Colonic mucosa (tissue), 4 donors: ENCODE results near the gene AP3B1. TPM values are rescaled to one million over a fixed set of nuclear protein-coding genes. Genes with fewer than 3 reads are reported as not detected.

ENCODE experiments used
- DNase-seq: peaks from one replicate; pipeline ENCODE4 v3.0.0-alpha.2; 2020
- H3K27ac ChIP-seq: fragments of 200-600 bp; one replicate; pipeline ENCODE4 v1.8.0; 2021
- H3K27me3 ChIP-seq: fragments of 200-600 bp; one replicate; pipeline ENCODE4 v1.8.0; 2021
- H3K36me3 ChIP-seq: fragments of 200-600 bp; one replicate; pipeline ENCODE4 v1.8.0; 2021
- H3K4me1 ChIP-seq: fragments of 200-600 bp; one replicate; pipeline ENCODE4 v1.8.0; 2021; ENCODE audit warnings: mild to moderate bottlenecking
- H3K4me3 ChIP-seq: fragments of 200-600 bp; one replicate; pipeline ENCODE4 v1.8.0; 2021
- H3K9ac ChIP-seq, 2 donors: one replicate each; pipeline ENCODE4 v1.7.0; 2013; ENCODE audit warnings: control low read depth in 2 of 2, low read depth in 2 of 2, low read length in 2 of 2
- H3K9me3 ChIP-seq: fragments of 200-600 bp; one replicate; pipeline ENCODE4 v1.8.0; 2021
- intact Hi-C: fragments of 100-400 bp; cut with DNase I; formaldehyde crosslinking; loops from one replicate; pipeline ENCODE4 v1.14.1; 2022
- total RNA-seq, 2 donors: library from RNA; stranded (reverse); fragmentation: NEBNext Ultra II Directional in 1 of 2; extraction: Animal tissue kit (Norgen Biotek cat#: 25700) in 1 of 2; gene quantifications; one replicate each; pipeline ENCODE4 v1.2.1, GENCODE V29; 2021
- TF ChIP-seq, protein P1 (sequence below): fragments of 200-600 bp; IDR thresholded peaks from one replicate; pipeline ENCODE4 v1.8.0; 2022; ENCODE audit warnings: antibody characterized with exemption, mild to moderate bottlenecking
- donor health status: healthy.
- donor health status: DM: no; HTN: no; CAD: no.
- donor health status: DM: no; HTN: no; CAD: no.

The AP3B1 gene
- total RNA-seq, 2 donors from 2014 or later, result 53.3 to 62.6 TPM

DNA sequence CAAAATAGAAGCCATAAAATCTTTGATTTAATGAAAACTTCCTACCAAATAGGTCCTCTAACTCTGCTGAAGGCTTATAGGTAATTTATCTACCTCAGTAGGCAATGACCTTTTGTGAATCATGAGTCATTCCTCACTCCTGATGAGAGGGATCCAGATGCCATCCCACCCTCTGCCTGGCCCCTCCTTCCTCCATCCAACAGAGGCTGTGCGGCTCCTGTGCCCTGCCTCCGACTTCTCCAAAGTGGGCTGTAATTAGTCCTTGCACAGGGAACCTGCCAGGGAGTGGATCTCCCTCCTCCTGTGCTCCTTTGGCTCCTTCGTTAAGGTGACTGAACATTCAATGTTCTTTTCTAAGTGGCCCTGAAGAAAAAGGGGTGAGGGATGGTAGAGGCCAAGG lies 304.5 kb downstream of the AP3B1 start:
- TF ChIP-seq, protein P1, sequence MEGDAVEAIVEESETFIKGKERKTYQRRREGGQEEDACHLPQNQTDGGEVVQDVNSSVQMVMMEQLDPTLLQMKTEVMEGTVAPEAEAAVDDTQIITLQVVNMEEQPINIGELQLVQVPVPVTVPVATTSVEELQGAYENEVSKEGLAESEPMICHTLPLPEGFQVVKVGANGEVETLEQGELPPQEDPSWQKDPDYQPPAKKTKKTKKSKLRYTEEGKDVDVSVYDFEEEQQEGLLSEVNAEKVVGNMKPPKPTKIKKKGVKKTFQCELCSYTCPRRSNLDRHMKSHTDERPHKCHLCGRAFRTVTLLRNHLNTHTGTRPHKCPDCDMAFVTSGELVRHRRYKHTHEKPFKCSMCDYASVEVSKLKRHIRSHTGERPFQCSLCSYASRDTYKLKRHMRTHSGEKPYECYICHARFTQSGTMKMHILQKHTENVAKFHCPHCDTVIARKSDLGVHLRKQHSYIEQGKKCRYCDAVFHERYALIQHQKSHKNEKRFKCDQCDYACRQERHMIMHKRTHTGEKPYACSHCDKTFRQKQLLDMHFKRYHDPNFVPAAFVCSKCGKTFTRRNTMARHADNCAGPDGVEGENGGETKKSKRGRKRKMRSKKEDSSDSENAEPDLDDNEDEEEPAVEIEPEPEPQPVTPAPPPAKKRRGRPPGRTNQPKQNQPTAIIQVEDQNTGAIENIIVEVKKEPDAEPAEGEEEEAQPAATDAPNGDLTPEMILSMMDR, result no peak
- intact Hi-C loops, result no loop called here
- no peak for DNase-seq
- H3K27me3 ChIP-seq, result no peaks in the 10 kb centered on the region
- H3K9ac ChIP-seq, result no peak overlapping the region
- no peak overlapping the region for H3K27ac ChIP-seq
- no peaks in the 10 kb centered on the region for H3K4me1 ChIP-seq
- no peaks in the 10 kb centered on the region for H3K36me3 ChIP-seq
- no peak overlapping the region for H3K4me3 ChIP-seq
- no peaks in the 10 kb centered on the region for H3K9me3 ChIP-seq

DNA sequence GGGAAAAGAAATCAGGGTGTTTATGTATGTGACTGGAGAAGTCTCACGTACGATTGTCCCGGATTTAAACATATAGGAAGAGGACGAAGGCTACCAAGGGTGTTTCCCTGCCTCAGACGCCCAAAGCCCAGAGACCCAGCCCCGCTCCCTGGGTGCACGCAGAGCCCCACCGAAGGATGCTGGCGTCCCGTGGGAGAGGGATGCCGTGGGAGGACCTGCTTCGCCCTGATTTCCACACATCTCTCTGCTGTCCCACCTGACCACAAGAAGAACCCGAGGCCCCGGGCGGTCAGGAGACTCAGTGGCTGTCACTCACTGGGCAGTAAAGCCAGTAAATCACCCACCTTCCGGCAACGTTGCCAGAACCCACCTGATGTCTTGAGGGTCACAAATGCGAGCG lies 306.5 kb downstream of the AP3B1 start:
- Histone ChIP-seq H3K27me3 (no peaks in the 10 kb centered on the region), H3K9me3 (no peaks in the 10 kb centered on the region), H3K4me3 (no peak overlapping the region), H3K9ac (no peak overlapping the region), H3K27ac (no peak overlapping the region), H3K4me1 (no peaks in the 10 kb centered on the region), H3K36me3 (no peaks in the 10 kb centered on the region)
- intact Hi-C loops, result no loop called here
- no peak for DNase-seq
- TF ChIP-seq, protein P1, result no peak

DNA sequence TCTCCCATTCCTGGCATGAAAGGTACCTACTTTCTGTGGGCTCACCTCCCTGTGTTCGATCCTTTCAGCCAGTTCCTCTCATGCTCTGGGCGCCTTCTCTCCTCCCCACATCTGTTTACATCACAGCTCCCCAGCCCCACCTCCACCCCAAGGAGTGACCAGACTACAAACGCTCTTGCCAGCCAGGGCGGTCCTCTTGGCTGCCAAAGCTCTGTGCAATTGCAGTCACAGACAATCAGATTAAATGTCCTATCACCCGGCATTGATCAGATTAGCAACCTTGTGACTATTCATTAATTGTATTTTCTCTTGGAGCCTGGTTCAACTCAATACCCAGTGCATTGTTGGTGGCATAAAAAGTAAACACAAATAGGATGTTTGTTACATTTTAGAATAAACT lies 307.2 kb downstream of the AP3B1 start:
- H3K4me3 ChIP-seq, result no peak overlapping the region
- H3K36me3 ChIP-seq, result no peaks in the 10 kb centered on the region
- H3K27me3 ChIP-seq, result no peaks in the 10 kb centered on the region
- DNase-seq, result no peak
- H3K9ac ChIP-seq, result no peak overlapping the region
- intact Hi-C loops, result no loop called here
- H3K4me1 ChIP-seq, result no peaks in the 10 kb centered on the region
- H3K27ac ChIP-seq, result no peak overlapping the region
- TF ChIP-seq, protein P1, result no peak
- H3K9me3 ChIP-seq, result no peaks in the 10 kb centered on the region

GRCh38 chr5:77986261-77986660 lies 308.2 kb downstream of the AP3B1 start:
- H3K9me3 ChIP-seq, result no peaks in the 10 kb centered on the region
- H3K36me3 ChIP-seq, result no peaks in the 10 kb centered on the region
- TF ChIP-seq, protein P1, result no peak
- DNase-seq, result no peak
- intact Hi-C loops, result no loop called here
- H3K27ac ChIP-seq, result no peak overlapping the region
- H3K4me1 ChIP-seq, result no peaks in the 10 kb centered on the region
- no peaks in the 10 kb centered on the region for H3K27me3 ChIP-seq
- no peak overlapping the region for H3K4me3 ChIP-seq
- H3K9ac ChIP-seq, result no peak overlapping the region

DNA sequence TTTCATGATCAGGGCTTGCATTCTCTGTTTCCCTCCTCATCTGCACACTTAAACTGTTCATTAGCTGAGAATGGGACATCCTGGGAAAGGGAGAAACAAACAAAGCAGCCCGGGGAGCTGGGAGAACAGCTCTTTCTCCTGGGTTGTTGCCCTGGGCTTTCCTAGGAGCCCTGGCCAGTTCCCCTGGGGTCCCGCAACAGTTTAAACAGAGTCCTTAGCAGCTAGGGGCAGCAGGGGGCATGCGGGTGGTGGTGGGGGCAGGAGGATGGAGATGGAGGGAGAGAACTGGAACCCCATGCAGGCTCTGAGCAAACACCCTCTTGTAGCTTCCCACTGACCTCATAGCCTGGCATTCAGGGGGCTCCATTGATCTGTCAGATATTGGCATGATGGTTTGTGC lies 309.3 kb downstream of the AP3B1 start:
- H3K27ac ChIP-seq, result no peak overlapping the region
- H3K4me3 ChIP-seq, result no peak overlapping the region
- no peaks in the 10 kb centered on the region for H3K9me3 ChIP-seq
- no peaks in the 10 kb centered on the region for H3K36me3 ChIP-seq
- no peak for DNase-seq
- intact Hi-C loops, result no loop called here
- no peaks in the 10 kb centered on the region for H3K4me1 ChIP-seq
- H3K27me3 ChIP-seq, result no peaks in the 10 kb centered on the region
- no peak overlapping the region for H3K9ac ChIP-seq
- TF ChIP-seq, protein P1, result no peak

DNA sequence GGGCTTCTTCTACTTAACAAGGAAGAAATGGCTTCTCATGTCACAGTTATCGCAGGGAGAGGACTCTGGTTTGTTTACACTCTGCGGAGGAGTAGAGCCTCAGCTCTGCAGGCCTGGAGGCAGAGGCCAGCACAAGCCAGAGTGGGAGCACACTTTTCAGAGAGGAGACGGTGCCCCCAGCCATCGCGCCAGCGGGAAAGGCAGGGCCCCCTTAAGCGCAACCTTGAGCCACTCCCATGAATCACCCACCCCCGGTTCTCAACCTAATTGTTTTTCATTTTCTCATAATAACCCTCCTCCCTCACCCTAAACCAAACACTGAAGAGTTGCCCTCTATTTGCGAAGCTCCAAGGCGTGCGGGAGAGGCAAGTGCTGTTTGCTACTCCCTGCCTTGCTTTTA lies 309.9 kb downstream of the AP3B1 start:
- no peak for DNase-seq
- intact Hi-C loops, result no loop called here
- no peaks in the 10 kb centered on the region for H3K4me1 ChIP-seq
- H3K9ac ChIP-seq, result no peak overlapping the region
- H3K4me3 ChIP-seq, result no peak overlapping the region
- TF ChIP-seq, protein P1, result no peak
- H3K36me3 ChIP-seq, result no peaks in the 10 kb centered on the region
- H3K9me3 ChIP-seq, result no peaks in the 10 kb centered on the region
- no peak overlapping the region for H3K27ac ChIP-seq
- H3K27me3 ChIP-seq, result no peaks in the 10 kb centered on the region
